HCT116 (cell line): ENCODE data around the gene PPP2R5C.

Source experiments
- CTCF ChIP-seq, 3 experiments: fragments of 200-600 bp in 1 of 3; sonication (generic) in 1 of 3; IDR thresholded peaks in 2 of 3; conservative IDR thresholded peaks in 1 of 3; 2 replicates each; pipeline ENCODE4 v1.5.1; 2012 to 2017; ENCODE audit warnings: low read depth in 2 of 3, low read length in 2 of 3, antibody characterized with exemption in 1 of 3, borderline replicate concordance in 1 of 3, control low read depth in 1 of 3, mild to moderate bottlenecking in 1 of 3, mixed read lengths in 1 of 3, mixed run types in 1 of 3, moderate library complexity in 1 of 3; ENCODE audit not compliant: insufficient read depth in 1 of 3
- EGR1 ChIP-seq: IDR thresholded peaks from 2 replicates; pipeline ENCODE4 v1.6.1; 2012; ENCODE audit warnings: low read depth
- EZH2phosphoT487 ChIP-seq: fragments of 200-600 bp; IDR thresholded peaks from 2 replicates; pipeline ENCODE4 v1.6.1; 2018; ENCODE audit warnings: antibody characterized with exemption, borderline replicate concordance
- FOSL1 ChIP-seq: IDR thresholded peaks from 2 replicates; pipeline ENCODE4 v1.6.1; 2012; ENCODE audit warnings: low read depth
- POLR2AphosphoS5 ChIP-seq: IDR thresholded peaks from 2 replicates; pipeline ENCODE4 v1.6.1; 2011; ENCODE audit warnings: mild to moderate bottlenecking, low read depth, low read length, moderate library complexity
- TCF7L2 ChIP-seq: IDR thresholded peaks from 2 replicates; pipeline ENCODE4 v1.7.0; 2011; ENCODE audit warnings: borderline replicate concordance, inconsistent platforms; ENCODE audit not compliant: insufficient read depth, insufficient read length; ENCODE audit errors: extremely low read depth
- ZNF274 ChIP-seq: fragments of 200-500 bp; sonication (Bioruptor generic); IDR thresholded peaks from 2 replicates; pipeline ENCODE4 v1.6.1; 2014; ENCODE audit warnings: mild to moderate bottlenecking, low read depth, low read length, inconsistent platforms

GRCh38 chr14:101849640-101850039 lies 88.1 kb downstream of the PPP2R5C start:
- TF ChIP-seq CTCF (IDR thresholded peaks at IDR 0.05 in 2 of 3, conservative IDR thresholded peaks at IDR 0.05 in 1 of 3; ENCODE audit: borderline replicate concordance in 1 of 3, insufficient read depth in 1 of 3, low read depth in 2 of 3, low read length in 2 of 3) (no peak), EZH2phosphoT487 (no peak), EGR1 (no peak), ZNF274 (no peak), POLR2AphosphoS5 (no peak), FOSL1 (no peak), TCF7L2 (no peak)
